K562 (cell line): ENCODE results near the gene NTSR1. TPM values are rescaled to one million over a fixed set of nuclear protein-coding genes. Genes with fewer than 3 reads are reported as not detected.

Source experiments
- ARID1B ChIP-seq: fragments of 450-650 bp; IDR thresholded peaks from 2 replicates; pipeline ENCODE4 v1.6.1; 2016; ENCODE audit warnings: antibody characterized with exemption, mild to moderate bottlenecking, inconsistent platforms
- BMI1 ChIP-seq: fragments of 150-350 bp; IDR thresholded peaks from 2 replicates; pipeline ENCODE4 v1.6.1; 2014; ENCODE audit warnings: low read length
- BRD4 ChIP-seq: fragments of 200-600 bp; sonication (generic); IDR thresholded peaks from 2 replicates; pipeline ENCODE4 v1.6.1; 2017; ENCODE audit warnings: inconsistent platforms
- CBX8 ChIP-seq: fragments of 200-600 bp; sonication (generic); IDR thresholded peaks from 2 replicates; pipeline ENCODE4 v1.6.1; 2012; ENCODE audit warnings: borderline replicate concordance, mixed run types, low read depth, mild to moderate bottlenecking, moderate library complexity, mixed read lengths, low read length, control low read depth, inconsistent platforms; ENCODE audit not compliant: poor library complexity, severe bottlenecking; ENCODE audit errors: extremely low read depth
- E2F3 ChIP-seq: fragments of 250-450 bp; sonication (Bioruptor Pico); IDR thresholded peaks from 2 replicates; pipeline ENCODE4 v1.4.0; 2020; ENCODE audit warnings: mild to moderate bottlenecking
- FUS ChIP-seq: fragments of 200-400 bp; formaldehyde crosslinking; optimal IDR thresholded peaks from 2 replicates; pipeline ENCODE3; 2017; ENCODE audit warnings: low read depth, low read length
- GTF2F1 ChIP-seq: IDR thresholded peaks from 2 replicates; pipeline ENCODE4 v1.6.1; 2011; ENCODE audit warnings: low read depth, low read length, improper control_type of control experiment
- MAZ ChIP-seq, 2 experiments: fragments of 450-650 bp in 1 of 2; sonication (generic) in 1 of 2; formaldehyde crosslinking; IDR thresholded peaks in 1 of 2; conservative IDR thresholded peaks in 1 of 2; 2 replicates each; pipeline versions ENCODE4 v1.4.0 to v1.5.0; 2020; ENCODE audit warnings: mild to moderate bottlenecking in 1 of 2, missing genetic modification reagents in 1 of 2
- MCM2 ChIP-seq: fragments of 450-650 bp; IDR thresholded peaks from 2 replicates; pipeline ENCODE4 v1.6.1; 2017; ENCODE audit warnings: low read depth, mild to moderate bottlenecking
- MED1 ChIP-seq: sonication (generic); formaldehyde crosslinking; IDR thresholded peaks from 2 replicates; pipeline ENCODE4 v1.8.1; 2023; ENCODE audit warnings: missing genetic modification reagents, borderline replicate concordance
- NR4A1 ChIP-seq, 2 experiments: fragments of 250-450 bp in 1 of 2; fragments of 450-650 bp in 1 of 2; sonication (Bioruptor Pico) in 1 of 2; IDR thresholded peaks; 2 replicates each; pipeline versions ENCODE4 v1.4.0 to v1.6.1; 2016 to 2020; ENCODE audit warnings: mild to moderate bottlenecking in 2 of 2, missing compliant biosample characterization in 1 of 2, missing genetic modification characterization in 1 of 2, moderate library complexity in 1 of 2
- POLR3A ChIP-seq: IDR thresholded peaks from 2 replicates; pipeline ENCODE4 v1.6.1; 2011; ENCODE audit warnings: borderline replicate concordance, mild to moderate bottlenecking, moderate library complexity; ENCODE audit not compliant: insufficient read length, insufficient read depth; ENCODE audit errors: extremely low read depth
- RNF2 ChIP-seq: sonication (generic); IDR thresholded peaks from 2 replicates; pipeline ENCODE4 v1.6.1; 2016
- SAFB ChIP-seq: fragments of 200-400 bp; formaldehyde crosslinking; IDR thresholded peaks from 2 replicates; pipeline ENCODE4 v1.6.1; 2017; ENCODE audit warnings: low read depth, low read length, borderline replicate concordance
- SMAD2 ChIP-seq: fragments of 150-350 bp; IDR thresholded peaks from 2 replicates; pipeline ENCODE4 v1.6.1; 2014; ENCODE audit warnings: low read depth, mild to moderate bottlenecking, low read length
- TBL1XR1 ChIP-seq, 2 experiments: IDR thresholded peaks; 2 replicates each; pipeline ENCODE4 v1.6.1; 2012; ENCODE audit warnings: improper control_type of control experiment in 2 of 2, low read length in 2 of 2, mild to moderate bottlenecking in 1 of 2
- TBP ChIP-seq: optimal IDR thresholded peaks from 2 replicates; pipeline ENCODE3; 2011; ENCODE audit warnings: low read depth, low read length, improper control_type of control experiment
- ZNF518B ChIP-seq: fragments of 250-450 bp; sonication (Bioruptor Pico); IDR thresholded peaks from 2 replicates; pipeline ENCODE4 v1.5.0; 2021; ENCODE audit warnings: mild to moderate bottlenecking, moderate library complexity
- polyA plus RNA-seq, 8 experiments: library from polyadenylated mRNA; depleted of rRNA in 4 of 8; stranded (reverse) in 5 of 8; unstranded in 3 of 8; fragments of >200 nt; fragmentation: Nextera tagmentation in 2 of 8; fragmentation: Illumina TruSeq in 1 of 8; extraction: Ambion mirVana in 2 of 8; extraction: Trizol in 1 of 8; gene quantifications; 2 replicates each; pipeline versions ENCODE4 v1.2.1 to v1.2.3, GENCODE V29; 2011 to 2014; ENCODE audit warnings: inconsistent platforms in 1 of 8, missing spikeins in 1 of 8
- total RNA-seq, 7 experiments: library from RNA; depleted of rRNA in 6 of 7; stranded (reverse); fragments of >200 nt in 6 of 7; fragmentation: Illumina TruSeq in 2 of 7; extraction: Trizol in 2 of 7; gene quantifications; 2 replicates each; pipeline versions ENCODE4 v1.2.1 to v1.2.3, GENCODE V29; 2011 to 2021; ENCODE audit warnings: low replicate concordance in 1 of 7
- TF ChIP-seq, protein P1 (sequence below): IDR thresholded peaks from 3 replicates; pipeline ENCODE4 v1.6.1; 2011; ENCODE audit warnings: borderline replicate concordance, mild to moderate bottlenecking, moderate library complexity; ENCODE audit not compliant: insufficient read length; ENCODE audit errors: extremely low read depth
- TF ChIP-seq, protein P2 (sequence below): fragments of 450-650 bp; formaldehyde crosslinking; IDR thresholded peaks from 2 replicates; pipeline ENCODE4 v1.4.0; 2022; ENCODE audit warnings: missing genetic modification characterization

The NTSR1 gene
- total and polyA plus RNA-seq, 9 of the 15 experiments (the other 6 are each of a cell fraction or from before 2014, with no cell fraction given) = 0.04 to 0.40 (median 0.13) TPM; not detected in 3

DNA sequence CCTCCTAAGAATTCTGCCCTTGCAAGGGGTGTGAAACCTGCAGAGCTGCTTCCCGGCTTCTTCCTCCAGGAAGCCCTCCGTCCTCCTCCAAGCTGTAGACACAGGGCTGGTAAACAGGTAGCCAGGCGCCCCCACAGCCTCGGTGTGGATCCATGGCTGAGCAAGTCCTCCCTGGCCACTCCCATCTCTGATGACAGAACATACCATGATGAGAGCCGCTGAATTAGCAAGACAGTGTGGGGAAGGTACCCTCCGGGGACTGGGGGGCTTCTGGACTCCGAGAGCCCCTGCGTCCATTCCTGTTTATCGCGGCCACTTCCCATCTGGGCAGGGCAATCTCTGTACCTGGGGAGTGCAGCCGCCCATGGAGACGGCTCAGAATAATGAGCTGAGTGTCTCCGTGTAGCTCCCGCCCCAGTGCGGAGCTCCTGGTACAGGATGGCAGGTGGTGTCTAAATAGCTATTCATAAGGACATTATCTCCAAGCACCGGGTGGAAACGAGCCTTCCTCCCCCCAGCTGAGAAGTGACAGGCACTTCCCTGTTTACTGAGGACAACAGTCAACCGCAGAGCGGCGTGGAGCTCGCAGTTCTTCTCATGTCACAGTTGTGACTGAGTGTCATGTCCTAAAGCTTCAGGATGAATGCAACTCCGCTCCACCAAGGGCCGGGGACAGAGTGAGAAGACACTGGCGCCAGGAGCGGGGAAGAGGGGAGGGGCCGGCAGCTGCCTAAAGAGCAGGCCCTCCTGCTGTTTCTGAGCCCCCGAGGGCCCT is 22.7 kb upstream of the NTSR1 start (continued):
- TF ChIP-seq, protein P1, sequence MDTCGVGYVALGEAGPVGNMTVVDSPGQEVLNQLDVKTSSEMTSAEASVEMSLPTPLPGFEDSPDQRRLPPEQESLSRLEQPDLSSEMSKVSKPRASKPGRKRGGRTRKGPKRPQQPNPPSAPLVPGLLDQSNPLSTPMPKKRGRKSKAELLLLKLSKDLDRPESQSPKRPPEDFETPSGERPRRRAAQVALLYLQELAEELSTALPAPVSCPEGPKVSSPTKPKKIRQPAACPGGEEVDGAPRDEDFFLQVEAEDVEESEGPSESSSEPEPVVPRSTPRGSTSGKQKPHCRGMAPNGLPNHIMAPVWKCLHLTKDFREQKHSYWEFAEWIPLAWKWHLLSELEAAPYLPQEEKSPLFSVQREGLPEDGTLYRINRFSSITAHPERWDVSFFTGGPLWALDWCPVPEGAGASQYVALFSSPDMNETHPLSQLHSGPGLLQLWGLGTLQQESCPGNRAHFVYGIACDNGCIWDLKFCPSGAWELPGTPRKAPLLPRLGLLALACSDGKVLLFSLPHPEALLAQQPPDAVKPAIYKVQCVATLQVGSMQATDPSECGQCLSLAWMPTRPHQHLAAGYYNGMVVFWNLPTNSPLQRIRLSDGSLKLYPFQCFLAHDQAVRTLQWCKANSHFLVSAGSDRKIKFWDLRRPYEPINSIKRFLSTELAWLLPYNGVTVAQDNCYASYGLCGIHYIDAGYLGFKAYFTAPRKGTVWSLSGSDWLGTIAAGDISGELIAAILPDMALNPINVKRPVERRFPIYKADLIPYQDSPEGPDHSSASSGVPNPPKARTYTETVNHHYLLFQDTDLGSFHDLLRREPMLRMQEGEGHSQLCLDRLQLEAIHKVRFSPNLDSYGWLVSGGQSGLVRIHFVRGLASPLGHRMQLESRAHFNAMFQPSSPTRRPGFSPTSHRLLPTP = no peak
- TF ChIP-seq RNF2 = peak; percentile 88
- no peak for TF ChIP-seq NR4A1 (CRISPR knock-in tag; IDR thresholded peaks at IDR 0.05)
- TF ChIP-seq NR4A1 (tag; IDR thresholded peaks at IDR 0.05) = no peak
- TF ChIP-seq SAFB = no peak
- no peak for TF ChIP-seq SMAD2
- no peak for TF ChIP-seq BMI1
- no peak for TF ChIP-seq GTF2F1
- TF ChIP-seq, protein P2, sequence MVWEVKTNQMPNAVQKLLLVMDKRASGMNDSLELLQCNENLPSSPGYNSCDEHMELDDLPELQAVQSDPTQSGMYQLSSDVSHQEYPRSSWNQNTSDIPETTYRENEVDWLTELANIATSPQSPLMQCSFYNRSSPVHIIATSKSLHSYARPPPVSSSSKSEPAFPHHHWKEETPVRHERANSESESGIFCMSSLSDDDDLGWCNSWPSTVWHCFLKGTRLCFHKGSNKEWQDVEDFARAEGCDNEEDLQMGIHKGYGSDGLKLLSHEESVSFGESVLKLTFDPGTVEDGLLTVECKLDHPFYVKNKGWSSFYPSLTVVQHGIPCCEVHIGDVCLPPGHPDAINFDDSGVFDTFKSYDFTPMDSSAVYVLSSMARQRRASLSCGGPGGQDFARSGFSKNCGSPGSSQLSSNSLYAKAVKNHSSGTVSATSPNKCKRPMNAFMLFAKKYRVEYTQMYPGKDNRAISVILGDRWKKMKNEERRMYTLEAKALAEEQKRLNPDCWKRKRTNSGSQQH (CRISPR knock-in tag) = no peak
- peak; percentile 85 for TF ChIP-seq ARID1B
- no peak for TF ChIP-seq BRD4
- TF ChIP-seq MCM2 = no peak
- no peak for TF ChIP-seq MED1 (CRISPR knock-in tag)
- TF ChIP-seq ZNF518B = no peak
- TF ChIP-seq CBX8 = no peak
- no peak for TF ChIP-seq FUS
- no peak for TF ChIP-seq E2F3 (CRISPR knock-in tag)
- TF ChIP-seq MAZ (CRISPR knock-in tag; conservative IDR thresholded peaks at IDR 0.05 in 1 of 2, IDR thresholded peaks at IDR 0.05 in 1 of 2) = peak in 1 of 2 experiments; percentile 37; a peak in 1 of 4 replicates
- peak in 1 of 2 experiments; percentile 31; a peak in 2 of 4 replicates for TF ChIP-seq TBL1XR1 (IDR thresholded peaks at IDR 0.05; ENCODE audit: low read length in 2 of 2)
- no peak for TF ChIP-seq TBP
- TF ChIP-seq POLR3A = no peak
